Thymus (tissue), 11 donors: Measurements from ENCODE around the gene MYO15A. TPM values are rescaled to one million over a fixed set of nuclear protein-coding genes. Genes with fewer than 3 reads are reported as not detected.

Experiments used
- DNase-seq, 9 donors: peaks; one replicate each; pipeline ENCODE4 v3.0.0-alpha.2; 2013; ENCODE audit warnings: low spot score in 9 of 9, low read depth in 6 of 9, missing footprints in 1 of 9
- H3K27ac ChIP-seq, 2 donors: one replicate each; pipeline ENCODE4 v1.5.1; 2013; ENCODE audit warnings: control low read depth in 1 of 2, low read depth in 1 of 2, low read length in 1 of 2, mild to moderate bottlenecking in 1 of 2, moderate library complexity in 1 of 2
- H3K27me3 ChIP-seq, 2 donors: one replicate each; pipeline ENCODE4 v1.5.1; 2013; ENCODE audit warnings: low read length in 1 of 2; ENCODE audit not compliant: control insufficient read depth in 2 of 2, insufficient read depth in 1 of 2
- H3K36me3 ChIP-seq, 2 donors: one replicate each; pipeline ENCODE4 v1.5.1; 2013; ENCODE audit warnings: low read length in 1 of 2, mild to moderate bottlenecking in 1 of 2, moderate library complexity in 1 of 2; ENCODE audit not compliant: control insufficient read depth in 2 of 2, insufficient read depth in 2 of 2
- H3K4me1 ChIP-seq, 2 donors: one replicate each; pipeline ENCODE4 v1.5.1; 2013; ENCODE audit warnings: low read length in 2 of 2; ENCODE audit not compliant: control insufficient read depth in 2 of 2, insufficient read depth in 2 of 2
- H3K4me3 ChIP-seq, 2 donors: one replicate each; pipeline ENCODE4 v1.5.1; 2013; ENCODE audit warnings: low read length in 2 of 2, control low read depth in 1 of 2, mild to moderate bottlenecking in 1 of 2
- H3K9me3 ChIP-seq, 2 donors: one replicate each; pipeline ENCODE4 v1.5.1; 2013; ENCODE audit warnings: low read length in 1 of 2, mild to moderate bottlenecking in 1 of 2; ENCODE audit not compliant: control insufficient read depth in 2 of 2, insufficient read depth in 1 of 2
- WGBS: extraction: QIAGEN DNeasy Blood & Tissue Kit; methylation state at CpG from one replicate; pipeline ENCODE4 v1.1.7; 2013; 5-methylcytosine and 5-hydroxymethylcytosine counted together
- polyA plus RNA-seq: library from polyadenylated mRNA; stranded (reverse); fragments of 200-250 nt; gene quantifications from one replicate; pipeline ENCODE4 v1.2.3, GENCODE V29; 2013
- total RNA-seq: library from RNA; stranded (reverse); fragments of 120-200 nt; gene quantifications from one replicate; pipeline ENCODE4 v1.2.4, GENCODE V29; 2013
- donor health status: healthy.

The MYO15A gene
- total and polyA plus RNA-seq, 2 donors: 0.24 to 1.9 TPM

DNA sequence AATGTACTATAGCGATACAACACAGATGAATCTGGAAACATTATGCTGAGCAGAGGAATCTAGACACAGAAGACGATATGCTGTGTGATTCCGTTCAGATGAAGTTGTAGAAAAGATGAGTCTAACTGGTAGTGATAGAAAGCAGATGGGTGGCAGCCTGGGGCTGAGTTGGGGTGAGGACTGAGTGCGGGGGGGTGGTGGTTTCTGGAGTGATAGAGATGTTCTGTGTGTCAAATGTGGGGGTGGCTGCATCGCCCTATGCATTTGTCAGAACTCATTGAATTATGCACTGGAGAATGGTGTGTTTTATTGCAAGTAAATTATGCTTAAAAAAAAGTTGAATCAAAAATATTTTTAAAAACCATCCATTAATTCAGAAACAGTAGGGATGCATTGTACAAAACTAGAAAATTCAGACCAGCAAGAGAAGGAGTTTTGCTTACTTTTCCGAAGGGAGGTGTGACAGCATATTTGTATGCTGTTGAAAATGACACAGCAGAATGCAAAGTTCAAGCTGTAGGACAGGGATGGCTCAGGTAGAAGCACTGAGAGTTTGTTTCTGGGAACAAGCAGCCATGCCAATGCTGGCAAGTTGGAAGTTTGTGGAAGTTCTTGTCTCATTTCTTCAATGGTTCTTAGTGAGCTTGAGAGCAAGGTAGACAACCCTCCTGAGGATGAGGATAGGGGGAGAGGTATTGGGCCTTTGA is 33.8 kb upstream of the MYO15A start:
- Histone ChIP-seq H3K4me1 (peaks cover 2 to 6% of the 10 kb centered on the region in 2 donors), H3K9me3 (no peaks in the 10 kb centered on the region), H3K27ac (no peak overlapping the region), H3K4me3 (no peak overlapping the region), H3K36me3 (no peaks in the 10 kb centered on the region), H3K27me3 (no peaks in the 10 kb centered on the region)
- no peak for DNase-seq
- WGBS: 96% methylated on average over 6 of the region's 6 CpGs

GRCh38 chr17:18076936-18077335 is 31.6 kb upstream of the MYO15A start:
- Histone ChIP-seq H3K36me3 (no peaks in the 10 kb centered on the region), H3K9me3 (no peaks in the 10 kb centered on the region), H3K4me3 (no peak overlapping the region), H3K27ac (no peak overlapping the region), H3K4me1 (no peaks in the 10 kb centered on the region), H3K27me3 (no peaks in the 10 kb centered on the region)
- WGBS: 88% methylated on average over 7 of the region's 7 CpGs
- no peak for DNase-seq

GRCh38 chr17:18079543-18079942 is 29.0 kb upstream of the MYO15A start:
- no peak for DNase-seq
- Histone ChIP-seq H3K4me3 (no peak overlapping the region), H3K4me1 (no peaks in the 10 kb centered on the region), H3K36me3 (no peaks in the 10 kb centered on the region), H3K9me3 (no peaks in the 10 kb centered on the region), H3K27ac (no peak overlapping the region), H3K27me3 (no peaks in the 10 kb centered on the region)
- 80% methylated on average over 4 of the region's 4 CpGs for WGBS

DNA sequence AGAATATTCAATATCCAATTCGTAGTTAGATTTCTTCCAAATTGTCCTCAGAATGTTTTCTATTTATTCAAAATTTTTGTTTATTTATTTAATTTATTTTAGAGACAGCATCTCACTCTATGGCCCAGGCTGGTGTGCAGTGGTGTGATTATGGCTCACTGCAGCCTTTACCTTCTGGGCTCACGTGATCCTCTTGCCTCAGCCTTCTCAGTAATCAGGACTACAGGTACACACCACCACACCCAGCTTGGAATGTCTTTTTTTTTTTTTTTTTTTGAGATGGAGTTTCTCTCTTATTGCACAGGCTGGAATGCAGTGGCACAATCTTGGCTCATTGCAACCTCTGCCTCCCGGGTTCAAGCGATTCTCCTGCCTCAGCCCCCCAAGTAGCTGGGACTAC is 24.3 kb upstream of the MYO15A start:
- no peaks in the 10 kb centered on the region for H3K27me3 ChIP-seq
- H3K4me3 ChIP-seq: no peak overlapping the region
- DNase-seq: no peak
- no peaks in the 10 kb centered on the region for H3K36me3 ChIP-seq
- 96% methylated on average over 4 of the region's 4 CpGs for WGBS
- H3K9me3 ChIP-seq: no peaks in the 10 kb centered on the region
- H3K4me1 ChIP-seq: peaks cover 8 to 15% of the 10 kb centered on the region in 2 donors
- H3K27ac ChIP-seq: no peak overlapping the region

DNA sequence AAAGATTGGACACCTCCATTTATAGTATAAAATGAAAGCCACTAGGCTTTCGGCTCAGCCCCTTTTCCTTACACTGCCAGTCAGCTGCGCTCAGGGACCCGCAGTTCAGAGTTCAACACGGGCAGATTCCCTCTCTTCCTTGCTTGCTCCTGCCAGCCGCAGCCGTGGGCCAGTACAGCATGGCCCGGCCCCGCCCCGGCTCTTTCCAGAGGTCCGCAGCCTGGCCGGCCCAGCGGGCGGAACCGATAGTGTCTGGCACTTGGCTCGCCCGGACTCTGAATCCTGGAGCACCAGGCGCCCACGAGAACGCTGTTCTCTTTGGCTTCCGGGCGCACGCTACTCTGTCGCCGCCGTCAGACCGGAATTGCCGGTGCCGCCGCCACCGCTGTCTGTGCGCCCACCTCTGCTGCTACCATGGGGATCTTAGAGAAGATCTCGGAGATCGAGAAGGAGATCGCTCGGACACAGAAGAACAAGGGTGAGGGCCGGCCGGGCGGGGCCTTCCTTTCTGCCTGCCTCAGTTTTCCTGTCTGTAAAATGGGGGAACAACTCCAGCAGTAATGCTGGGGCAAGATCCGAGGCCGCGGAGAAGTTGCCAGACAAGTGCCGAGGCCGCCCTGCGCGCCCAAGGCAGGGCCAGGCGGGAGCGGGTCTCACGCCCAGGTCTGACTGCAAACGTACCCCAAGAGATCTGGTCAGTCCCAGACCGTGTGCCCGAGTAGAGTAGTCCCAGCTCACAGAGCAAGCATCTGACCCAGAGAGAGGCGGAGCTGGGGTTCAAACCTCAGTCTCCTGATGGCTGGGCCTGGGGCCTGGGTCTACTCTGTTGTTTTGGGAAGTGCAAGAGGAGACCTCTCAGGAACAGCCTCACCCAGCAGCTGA is 20.7 kb upstream of the MYO15A start, which contains the start of gene DRG2:
DRG2 (plus strand) TSS at position 339 of the 882 bp plus-strand sequence; CDS start at position 415, 76 bp downstream.
- no peaks in the 10 kb centered on the region for H3K27me3 ChIP-seq
- H3K27ac ChIP-seq: peak within 1 kb of the TSS; percentile 79 to 86
- peak within 1 kb of the TSS; percentile 86 to 88 for H3K4me3 ChIP-seq
- peaks cover 7 to 9% of the 10 kb centered on the region in 2 donors for H3K36me3 ChIP-seq
- DNase-seq: peak; percentile 65 to 94 (median 82)
- WGBS: 2% methylated on average over 52 of the region's 52 CpGs
- no peaks in the 10 kb centered on the region for H3K9me3 ChIP-seq
- H3K4me1 ChIP-seq: peaks cover 8 to 15% of the 10 kb centered on the region in 2 donors

DNA sequence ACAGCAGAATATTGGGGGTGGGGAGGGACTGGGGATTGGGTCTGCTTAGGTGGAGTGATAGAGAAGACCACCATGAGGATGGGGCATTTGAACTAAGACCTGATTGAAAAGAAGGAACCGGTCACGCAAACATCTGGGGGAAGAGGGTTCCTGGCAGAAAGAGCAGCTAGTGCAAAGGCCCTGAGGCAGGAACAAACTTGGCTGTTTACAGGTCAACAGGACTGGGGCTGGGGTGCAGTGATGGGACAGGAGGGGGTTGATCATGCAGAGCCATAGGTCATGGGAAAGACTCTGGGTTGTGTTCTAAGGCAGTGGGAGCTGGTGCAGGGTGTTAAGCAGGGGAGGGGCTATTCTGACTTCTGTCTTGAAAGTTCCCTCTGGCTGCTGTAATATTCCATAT is 18.9 kb upstream of the MYO15A start:
- no peak overlapping the region for H3K4me3 ChIP-seq
- H3K27ac ChIP-seq: no peak overlapping the region
- peaks cover 8 to 15% of the 10 kb centered on the region in 2 donors for H3K4me1 ChIP-seq
- H3K9me3 ChIP-seq: no peaks in the 10 kb centered on the region
- peaks cover 18 to 20% of the 10 kb centered on the region in 2 donors for H3K36me3 ChIP-seq
- WGBS: 98% methylated on average over 2 of the region's 2 CpGs
- DNase-seq: no peak
- H3K27me3 ChIP-seq: no peaks in the 10 kb centered on the region

GRCh38 chr17:18093616-18094408 is 14.7 kb upstream of the MYO15A start:
- no peak overlapping the region for H3K27ac ChIP-seq
- no peak for DNase-seq
- whole genome bisulfite sequencing: 90% methylated on average over 15 of the region's 15 CpGs
- H3K4me1 ChIP-seq: peaks cover 0 to 2% of the 10 kb centered on the region in 2 donors
- H3K9me3 ChIP-seq: no peaks in the 10 kb centered on the region
- H3K27me3 ChIP-seq: no peaks in the 10 kb centered on the region
- H3K4me3 ChIP-seq: no peak overlapping the region
- peaks cover 50 to 53% of the 10 kb centered on the region in 2 donors for H3K36me3 ChIP-seq

GRCh38 chr17:18094409-18094807 is 14.1 kb upstream of the MYO15A start:
- H3K27ac ChIP-seq: no peak overlapping the region
- 97% methylated on average over 10 of the region's 10 CpGs for WGBS

More at GRCh38 chr17:18094409-18094807, 14.1 kb upstream of the MYO15A start:
- DNase-seq: no peak
- no peaks in the 10 kb centered on the region for H3K27me3 ChIP-seq
- no peak overlapping the region for H3K4me3 ChIP-seq
- H3K4me1 ChIP-seq: no peaks in the 10 kb centered on the region
- H3K36me3 ChIP-seq: peaks cover 56 to 59% of the 10 kb centered on the region in 2 donors
- no peaks in the 10 kb centered on the region for H3K9me3 ChIP-seq
